ENCODE results near the gene SOCS3. TPM values are rescaled to one million over a fixed set of nuclear protein-coding genes. Genes with fewer than 3 reads are reported as not detected.

Gene SOCS3
- total RNA-seq, 2 experiments from 2014 or later = 281 to 290 TPM

- Mint-ChIP-seq H3K4me1 (ENCODE audit: low read depth) (peaks cover 32% of the 10 kb centered on the region), H3K9me3 (no peaks in the 10 kb centered on the region), H3K4me3 (no peak overlapping the region), H3K36me3 (ENCODE audit: low read depth) (peaks cover under 1% of the 10 kb centered on the region), H3K27me3 (ENCODE audit: low read depth) (peaks cover 5% of the 10 kb centered on the region), H3K27ac (peak overlapping the region; percentile 68)
- CTCF ChIA-PET = interaction anchor here (0.5 to 4.5 kb wide), 10 partner anchors 8 to 114 kb away, joined by 3 to 36 read pairs (median 4); no protein-coding TSS in a partner anchor
- peak; percentile 74 for DNase-seq
- intact Hi-C loops (cut with micrococcal nuclease) = loop anchor here (1.0 to 10.0 kb wide), 2 partner anchors 13 to 230 kb away; no protein-coding TSS in a partner anchor
Observed at GRCh38 chr17:78364436-78365281, 4.8 kb upstream of the SOCS3 start.

DNA sequence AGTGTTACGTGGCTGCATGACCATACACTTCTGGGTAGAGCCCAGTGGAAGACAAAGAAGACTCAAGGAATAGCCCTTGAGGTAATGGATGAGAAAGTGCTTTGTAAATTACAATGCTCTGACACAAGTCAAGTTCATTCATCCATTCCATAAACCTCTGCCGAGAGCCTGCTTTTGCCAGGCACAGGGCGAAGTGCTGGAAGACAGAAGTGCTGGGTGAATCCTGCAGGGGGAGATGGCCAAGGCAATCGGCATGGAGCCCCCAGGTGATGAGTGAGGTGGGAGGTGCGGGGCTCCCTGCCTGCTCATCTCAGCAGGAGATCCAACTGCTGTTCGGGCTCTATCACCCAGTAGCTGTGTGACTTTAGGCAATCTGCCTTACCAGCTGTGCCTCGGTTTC, 2.8 kb upstream of the SOCS3 start:
- Mint-ChIP-seq H3K36me3 (ENCODE audit: low read depth) (peaks cover 18% of the 10 kb centered on the region), H3K27ac (no peak overlapping the region), H3K9me3 (no peaks in the 10 kb centered on the region), H3K4me1 (ENCODE audit: low read depth) (peaks cover 32% of the 10 kb centered on the region), H3K4me3 (no peak overlapping the region), H3K27me3 (ENCODE audit: low read depth) (peaks cover 5% of the 10 kb centered on the region)
- CTCF ChIA-PET = interaction anchor here (0.6 to 4.5 kb wide), 8 partner anchors 9 to 112 kb away, joined by 3 to 36 read pairs (median 5); no protein-coding TSS in a partner anchor
- intact Hi-C loops (cut with micrococcal nuclease) = loop anchor here (10.0 kb wide), 1 partner anchor 232 kb away; no protein-coding TSS in a partner anchor
- DNase-seq = no peak

- H3K36me3 Mint-ChIP-seq (ENCODE audit: low read depth) = peaks cover 22% of the 10 kb centered on the region
- no peak overlapping the region for H3K27ac Mint-ChIP-seq
- no peak overlapping the region for H3K4me3 Mint-ChIP-seq
- peaks cover 32% of the 10 kb centered on the region for H3K4me1 Mint-ChIP-seq (ENCODE audit: low read depth)
- DNase-seq = no peak
- CTCF ChIA-PET = interaction anchor here (0.7 to 4.5 kb wide), 11 partner anchors 10 to 112 kb away, joined by 3 to 36 read pairs (median 6); partner anchors contain the start of gene PGS1
- intact Hi-C loops (cut with micrococcal nuclease) = loop anchor here (10.0 kb wide), 1 partner anchor 233 kb away; no protein-coding TSS in a partner anchor
- H3K9me3 Mint-ChIP-seq = no peaks in the 10 kb centered on the region
- peaks cover 5% of the 10 kb centered on the region for H3K27me3 Mint-ChIP-seq (ENCODE audit: low read depth)
Observed at GRCh38 chr17:78362232-78362631, 2.4 kb upstream of the SOCS3 start.

- DNase-seq = no peak
- Mint-ChIP-seq H3K4me1 (ENCODE audit: low read depth) (peaks cover 33% of the 10 kb centered on the region), H3K4me3 (peak overlapping the region; percentile 73), H3K27me3 (ENCODE audit: low read depth) (peaks cover 5% of the 10 kb centered on the region), H3K9me3 (no peaks in the 10 kb centered on the region), H3K36me3 (ENCODE audit: low read depth) (peaks cover 31% of the 10 kb centered on the region), H3K27ac (peak overlapping the region; percentile 89)
- CTCF ChIA-PET = interaction anchor here (0.5 to 4.5 kb wide), 22 partner anchors 9 to 349 kb away, joined by 3 to 36 read pairs (median 6); partner anchors contain the start of gene PGS1
- intact Hi-C loops (cut with micrococcal nuclease) = loop anchor here (10.0 kb wide), 1 partner anchor 234 kb away; no protein-coding TSS in a partner anchor
Observed at GRCh38 chr17:78361225-78361701, 1.4 kb upstream of the SOCS3 start.

DNA sequence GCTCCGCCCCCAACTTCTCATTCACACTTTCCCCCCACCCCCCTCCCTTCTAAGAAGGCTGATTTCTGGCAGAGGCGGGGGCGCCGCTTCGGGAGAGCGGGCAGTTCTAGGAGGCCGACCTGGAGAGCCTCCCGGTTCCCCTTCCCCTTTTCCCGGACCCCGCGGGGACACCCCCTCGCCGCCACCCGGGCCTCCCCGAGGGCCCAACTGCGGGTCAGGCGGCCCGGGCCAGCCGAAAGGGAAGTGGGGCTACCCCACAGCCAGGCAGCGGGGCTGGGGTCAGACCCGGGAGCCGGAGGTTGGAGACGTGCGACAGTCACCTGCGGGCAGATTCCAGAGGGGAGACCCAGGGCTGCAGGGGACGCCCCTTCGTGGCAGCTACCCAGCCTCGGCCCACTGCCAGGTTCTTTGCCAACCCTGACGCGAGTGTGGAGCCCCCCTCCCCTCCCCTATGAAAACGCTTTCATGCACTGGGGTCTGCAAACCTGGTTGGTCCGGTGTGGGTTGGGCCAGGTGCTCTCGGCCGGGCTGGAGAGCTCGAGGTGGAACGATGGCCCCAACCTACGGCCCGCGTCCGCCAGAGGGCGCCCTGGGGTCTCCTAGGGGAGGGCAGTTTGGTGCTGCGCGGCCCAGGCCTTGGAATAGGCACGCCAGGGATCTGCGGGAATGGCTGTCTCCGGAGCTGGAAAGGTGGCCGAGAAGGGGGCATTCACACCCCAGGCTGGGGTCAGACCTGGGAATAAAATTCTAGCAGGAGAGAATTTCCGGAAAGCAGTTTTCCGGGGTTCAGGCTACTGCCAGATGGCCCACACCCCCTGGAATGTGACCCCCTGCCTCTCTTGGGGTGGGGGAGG, 721 bp upstream of the SOCS3 start:
- Mint-ChIP-seq H3K27ac (peak overlapping the region; percentile 89), H3K4me3 (peak overlapping the region; percentile 73), H3K9me3 (no peaks in the 10 kb centered on the region), H3K36me3 (ENCODE audit: low read depth) (peaks cover 38% of the 10 kb centered on the region), H3K4me1 (ENCODE audit: low read depth) (peaks cover 37% of the 10 kb centered on the region), H3K27me3 (ENCODE audit: low read depth) (peaks cover 5% of the 10 kb centered on the region)
- intact Hi-C loops (cut with micrococcal nuclease) = loop anchor here (1.0 to 10.0 kb wide), 6 partner anchors 46 to 480 kb away; partner anchors contain the start of gene USP36
- CTCF ChIA-PET = interaction anchor here (0.8 to 4.5 kb wide), 23 partner anchors 9 to 350 kb away, joined by 3 to 36 read pairs (median 7); partner anchors contain the start of gene PGS1
- DNase-seq = peak; percentile 97

- peaks cover 44% of the 10 kb centered on the region for H3K36me3 Mint-ChIP-seq (ENCODE audit: low read depth)
- peaks cover 5% of the 10 kb centered on the region for H3K27me3 Mint-ChIP-seq (ENCODE audit: low read depth)
- no peaks in the 10 kb centered on the region for H3K9me3 Mint-ChIP-seq
- peaks cover 38% of the 10 kb centered on the region for H3K4me1 Mint-ChIP-seq (ENCODE audit: low read depth)
- intact Hi-C loops (cut with micrococcal nuclease) = loop anchor here (5.0 kb wide), 2 partner anchors 232 to 418 kb away; partner anchors contain the start of gene TMC6
- peak overlapping the region; percentile 89 for H3K27ac Mint-ChIP-seq
- H3K4me3 Mint-ChIP-seq = peak overlapping the region; percentile 92
- peak; percentile 53 for DNase-seq
- CTCF ChIA-PET = interaction anchor here (1.5 to 3.9 kb wide), 4 partner anchors 57 to 108 kb away, joined by 8 to 35 read pairs (median 10); no protein-coding TSS in a partner anchor
Observed at GRCh38 chr17:78359321-78359996, 418 bp downstream of the SOCS3 start.

DNA sequence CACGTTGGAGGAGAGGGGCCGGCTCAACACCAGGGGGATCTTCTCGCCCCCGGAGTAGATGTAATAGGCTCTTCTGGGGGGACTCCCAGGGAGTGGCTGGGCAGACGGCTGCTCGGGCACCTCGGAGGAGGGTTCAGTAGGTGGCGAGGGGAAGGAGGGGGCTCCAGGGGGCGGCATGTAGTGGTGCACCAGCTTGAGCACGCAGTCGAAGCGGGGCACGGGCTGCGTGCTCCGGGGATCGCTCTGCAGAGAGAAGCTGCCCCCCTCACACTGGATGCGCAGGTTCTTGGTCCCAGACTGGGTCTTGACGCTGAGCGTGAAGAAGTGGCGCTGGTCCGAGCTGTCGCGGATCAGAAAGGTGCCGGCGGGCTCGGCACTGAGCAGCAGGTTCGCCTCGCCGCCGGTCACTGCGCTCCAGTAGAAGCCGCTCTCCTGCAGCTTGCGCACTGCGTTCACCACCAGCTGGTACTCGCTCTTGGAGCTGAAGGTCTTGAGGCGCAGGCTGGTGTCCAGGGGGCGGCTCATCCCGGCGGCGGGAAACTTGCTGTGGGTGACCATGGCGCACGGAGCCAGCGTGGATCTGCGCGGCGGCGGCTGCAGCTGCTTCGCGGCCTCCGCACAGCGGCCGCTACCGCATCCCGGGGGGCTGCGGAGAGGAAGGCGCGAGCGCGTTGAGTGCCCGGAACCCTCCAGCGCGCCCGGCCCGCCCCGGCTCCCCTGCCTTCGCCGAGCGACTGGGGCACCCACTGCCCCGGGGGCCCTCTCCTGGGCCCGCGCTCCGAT, 1.1 kb downstream of the SOCS3 start:
- no peak for DNase-seq
- CTCF ChIA-PET = interaction anchor here (0.8 to 3.9 kb wide), 6 partner anchors 26 to 108 kb away, joined by 3 to 35 read pairs (median 4); no protein-coding TSS in a partner anchor
- Mint-ChIP-seq H3K4me3 (peak overlapping the region; percentile 92), H3K27ac (peak overlapping the region; percentile 98), H3K4me1 (ENCODE audit: low read depth) (peaks cover 39% of the 10 kb centered on the region), H3K27me3 (ENCODE audit: low read depth) (peaks cover 5% of the 10 kb centered on the region), H3K9me3 (no peaks in the 10 kb centered on the region), H3K36me3 (ENCODE audit: low read depth) (peaks cover 50% of the 10 kb centered on the region)
- intact Hi-C loops (cut with micrococcal nuclease) = loop anchor here (5.0 kb wide), 2 partner anchors 231 to 419 kb away; partner anchors contain the start of gene TMC6

GRCh38 chr17:78357672-78358537, 2.0 kb downstream of the SOCS3 start:
- Mint-ChIP-seq H3K4me3 (peak overlapping the region; percentile 92), H3K27me3 (ENCODE audit: low read depth) (peaks cover 2% of the 10 kb centered on the region), H3K4me1 (ENCODE audit: low read depth) (peaks cover 43% of the 10 kb centered on the region), H3K27ac (peak overlapping the region; percentile 98), H3K36me3 (ENCODE audit: low read depth) (peaks cover 50% of the 10 kb centered on the region), H3K9me3 (no peaks in the 10 kb centered on the region)
- no peak for DNase-seq
- intact Hi-C loops (cut with micrococcal nuclease) = loop anchor here (5.0 kb wide), 2 partner anchors 231 to 419 kb away; partner anchors contain the start of gene TMC6
- CTCF ChIA-PET = interaction anchor here (0.8 to 3.9 kb wide), 7 partner anchors 12 to 107 kb away, joined by 3 to 35 read pairs (median 3); no protein-coding TSS in a partner anchor

GRCh38 chr17:78357177-78357586, 2.7 kb downstream of the SOCS3 start:
- intact Hi-C loops (cut with micrococcal nuclease) = loop anchor here (5.0 kb wide), 2 partner anchors 230 to 420 kb away; partner anchors contain the start of gene TMC6
- H3K4me3 Mint-ChIP-seq = peak overlapping the region; percentile 92
- CTCF ChIA-PET = no interaction called here
- no peaks in the 10 kb centered on the region for H3K9me3 Mint-ChIP-seq
- peak; percentile 53 for DNase-seq
- peak overlapping the region; percentile 98 for H3K27ac Mint-ChIP-seq
- H3K27me3 Mint-ChIP-seq (ENCODE audit: low read depth) = no peaks in the 10 kb centered on the region
- H3K36me3 Mint-ChIP-seq (ENCODE audit: low read depth) = peaks cover 50% of the 10 kb centered on the region
- peaks cover 42% of the 10 kb centered on the region for H3K4me1 Mint-ChIP-seq (ENCODE audit: low read depth)

Measured in activated naive CD4-positive, alpha-beta T cell treated with anti-CD3 and anti-CD28 coated beads for 36 hours (primary cell).